ENCODE measurements around the gene STS. TPM values are rescaled to one million over a fixed set of nuclear protein-coding genes. Genes with fewer than 3 reads are reported as not detected.

Gene STS
- total RNA-seq, 2 donors from 2014 or later, result 2.1 to 6.6 TPM

- no peak for TF ChIP-seq CTCF (conservative IDR thresholded peaks at IDR 0.05)
- Histone ChIP-seq H3K9me3 (ENCODE audit: control insufficient read depth, low read length) (no peaks in the 10 kb centered on the region), H3K36me3 (ENCODE audit: control insufficient read depth, insufficient read depth, low read length) (no peaks in the 10 kb centered on the region), H3K27me3 (ENCODE audit: control insufficient read depth, insufficient read depth, low read length, poor library complexity, severe bottlenecking) (no peaks in the 10 kb centered on the region), H3K4me3 (ENCODE audit: low read length) (no peak overlapping the region), H3K9ac (ENCODE audit: extremely low read depth, low read length, poor library complexity, severe bottlenecking) (no peak overlapping the region), H3K27ac (ENCODE audit: low read depth, low read length) (no peak overlapping the region), H3K4me1 (ENCODE audit: control insufficient read depth, insufficient read depth, low read length) (no peaks in the 10 kb centered on the region)
- no peak overlapping the region for H3K4me3 Mint-ChIP-seq
- no peak for DNase-seq
- H3K27ac Mint-ChIP-seq, result no peak overlapping the region
- H3K36me3 Mint-ChIP-seq (ENCODE audit: low read depth), result no peaks in the 10 kb centered on the region
- H3K4me1 Mint-ChIP-seq, result peaks cover 5% of the 10 kb centered on the region
- H3K9me3 Mint-ChIP-seq, result no peaks in the 10 kb centered on the region
- WGBS, 2 experiments (ENCODE audit: insufficient coverage in 1 of 2, insufficient read length in 1 of 2), result 40 to 66% methylated on average over 2 to 5 of the region's 7 CpGs
- H3K27me3 Mint-ChIP-seq (ENCODE audit: insufficient read depth), result peaks cover 16% of the 10 kb centered on the region
Observed at GRCh38 chrX:7154041-7154597, 6.6 kb downstream of the STS start.

- H3K9me3 Mint-ChIP-seq, result no peaks in the 10 kb centered on the region
- 86% methylated on average over 1 of the region's 1 CpG; no CpG with 5 or more reads in 1 of the 2 experiments for WGBS, 2 experiments (ENCODE audit: insufficient coverage in 1 of 2, insufficient read length in 1 of 2)
Observed at GRCh38 chrX:7155163-7155562, 7.7 kb downstream of the STS start.

GRCh38 chrX:7156879-7157278, 9.4 kb downstream of the STS start:
- TF ChIP-seq CTCF (conservative IDR thresholded peaks at IDR 0.05), result no peak
- H3K36me3 Mint-ChIP-seq (ENCODE audit: low read depth), result no peaks in the 10 kb centered on the region
- H3K27me3 Mint-ChIP-seq (ENCODE audit: insufficient read depth), result peaks cover 16% of the 10 kb centered on the region
- Histone ChIP-seq H3K4me1 (ENCODE audit: control insufficient read depth, insufficient read depth, low read length) (no peaks in the 10 kb centered on the region), H3K36me3 (ENCODE audit: control insufficient read depth, insufficient read depth, low read length) (no peaks in the 10 kb centered on the region), H3K9ac (ENCODE audit: extremely low read depth, low read length, poor library complexity, severe bottlenecking) (no peak overlapping the region), H3K4me3 (ENCODE audit: low read length) (no peak overlapping the region), H3K27ac (ENCODE audit: low read depth, low read length) (no peak overlapping the region), H3K27me3 (ENCODE audit: control insufficient read depth, insufficient read depth, low read length, poor library complexity, severe bottlenecking) (no peaks in the 10 kb centered on the region), H3K9me3 (ENCODE audit: control insufficient read depth, low read length) (no peaks in the 10 kb centered on the region)
- no peak overlapping the region for H3K27ac Mint-ChIP-seq
- peaks cover 10% of the 10 kb centered on the region for H3K4me1 Mint-ChIP-seq
- H3K9me3 Mint-ChIP-seq, result no peaks in the 10 kb centered on the region
- no peak overlapping the region for H3K4me3 Mint-ChIP-seq
- WGBS, 2 experiments (ENCODE audit: insufficient coverage in 1 of 2, insufficient read length in 1 of 2), result 82 to 100% methylated on average over 2 to 3 of the region's 3 CpGs
- DNase-seq, result no peak

More at GRCh38 chrX:7155163-7155562, 7.7 kb downstream of the STS start:
- Mint-ChIP-seq H3K4me3 (no peak overlapping the region), H3K27me3 (ENCODE audit: insufficient read depth) (peaks cover 16% of the 10 kb centered on the region), H3K4me1 (peaks cover 10% of the 10 kb centered on the region), H3K36me3 (ENCODE audit: low read depth) (no peaks in the 10 kb centered on the region), H3K27ac (no peak overlapping the region)
- Histone ChIP-seq H3K4me3 (ENCODE audit: low read length) (no peak overlapping the region), H3K9me3 (ENCODE audit: control insufficient read depth, low read length) (no peaks in the 10 kb centered on the region), H3K27ac (ENCODE audit: low read depth, low read length) (no peak overlapping the region), H3K4me1 (ENCODE audit: control insufficient read depth, insufficient read depth, low read length) (no peaks in the 10 kb centered on the region), H3K27me3 (ENCODE audit: control insufficient read depth, insufficient read depth, low read length, poor library complexity, severe bottlenecking) (no peaks in the 10 kb centered on the region), H3K9ac (ENCODE audit: extremely low read depth, low read length, poor library complexity, severe bottlenecking) (no peak overlapping the region), H3K36me3 (ENCODE audit: control insufficient read depth, insufficient read depth, low read length) (no peaks in the 10 kb centered on the region)
- no peak for DNase-seq
- TF ChIP-seq CTCF (conservative IDR thresholded peaks at IDR 0.05), result no peak

Measured in endodermal cell (in vitro differentiated cells).